Glutamatergic neuron (in vitro differentiated cells): ENCODE results near the gene SCCPDH. TPM values are rescaled to one million over a fixed set of nuclear protein-coding genes. Genes with fewer than 3 reads are reported as not detected.

Source experiments
- DNase-seq: peaks from one replicate; pipeline ENCODE4 v3.0.0; 2022
- H3K27ac Mint-ChIP-seq: one replicate; pipeline ENCODE4 v1.8.0; 2020; ENCODE audit warnings: mild to moderate bottlenecking, mixed read lengths, inconsistent platforms; ENCODE audit not compliant: unreplicated experiment
- H3K27me3 Mint-ChIP-seq: one replicate; pipeline ENCODE4 v1.8.0; 2020; ENCODE audit warnings: mild to moderate bottlenecking, moderate library complexity, mixed read lengths, inconsistent platforms; ENCODE audit not compliant: unreplicated experiment
- H3K36me3 Mint-ChIP-seq: one replicate; pipeline ENCODE4 v1.8.0; 2020; ENCODE audit warnings: mild to moderate bottlenecking, mixed read lengths, inconsistent platforms; ENCODE audit not compliant: unreplicated experiment
- H3K4me1 Mint-ChIP-seq: one replicate; pipeline ENCODE4 v1.8.0; 2020; ENCODE audit warnings: mild to moderate bottlenecking, low read depth, mixed read lengths, inconsistent platforms; ENCODE audit not compliant: unreplicated experiment
- H3K4me3 Mint-ChIP-seq: one replicate; pipeline ENCODE4 v1.8.0; 2020; ENCODE audit warnings: mild to moderate bottlenecking, mixed read lengths, inconsistent platforms; ENCODE audit not compliant: unreplicated experiment
- H3K9me3 Mint-ChIP-seq: one replicate; pipeline ENCODE4 v1.8.0; 2020; ENCODE audit warnings: mild to moderate bottlenecking, moderate library complexity, mixed read lengths, inconsistent platforms; ENCODE audit not compliant: unreplicated experiment
- CTCF ChIP-seq: fragments of 200-600 bp; sonication (generic); IDR thresholded peaks from one replicate; pipeline ENCODE4 v1.5.0; 2021; ENCODE audit not compliant: partially characterized antibody, unreplicated experiment
- long read RNA-seq: library from polyadenylated mRNA; unstranded; transcript quantifications from one replicate; pipeline ENCODE4 v2.0.0, GENCODE V29; 2020; ENCODE audit not compliant: unreplicated experiment
- total RNA-seq: library from RNA; stranded (reverse); fragmentation: NEBNext Ultra II Directional; extraction: Animal tissue kit (Norgen Biotek cat#: 25700); gene quantifications from one replicate; pipeline ENCODE4 v1.2.1, GENCODE V29; 2021; ENCODE audit not compliant: unreplicated experiment

Gene SCCPDH
- 34.6 TPM for total RNA-seq
- long read RNA-seq, transcript SCCPDH-201 (12 exons, 2,503 nt): major isoform, 59 of 63 reads
- long read RNA-seq, partial matches to known transcripts: 1 of 63 reads
- long read RNA-seq, other reads (novel, unspliced or antisense): 3 of 63 reads

GRCh38 chr1:246724016-246724730 is at the start of gene SCCPDH:
Gene SCCPDH, plus strand, starts transcription at chr1:246724409. Its CDS starts 14 bp downstream, at chr1:246724423.
- Mint-ChIP-seq H3K4me1 (peaks cover 17% of the 10 kb centered on the region), H3K27me3 (peaks cover 6% of the 10 kb centered on the region), H3K36me3 (peaks cover 20% of the 10 kb centered on the region), H3K4me3 (peak within 1 kb of the TSS; percentile 97), H3K9me3 (peaks cover 11% of the 10 kb centered on the region), H3K27ac (peak within 1 kb of the TSS; percentile 94)
- peak; percentile 89 for DNase-seq
- TF ChIP-seq CTCF: no peak

- TF ChIP-seq CTCF: no peak
- Mint-ChIP-seq H3K27ac (peak overlapping the region; percentile 49), H3K36me3 (peaks cover 14% of the 10 kb centered on the region), H3K4me1 (peaks cover 47% of the 10 kb centered on the region), H3K9me3 (peaks cover 34% of the 10 kb centered on the region), H3K27me3 (peaks cover 17% of the 10 kb centered on the region), H3K4me3 (peak overlapping the region; percentile 26)
- DNase-seq: no peak
Observed at GRCh38 chr1:246677842-246678241, 46.4 kb upstream of the SCCPDH start.

GRCh38 chr1:246678816-246679793 is 45.1 kb upstream of the SCCPDH start:
- H3K4me3 Mint-ChIP-seq: peak overlapping the region; percentile 44
- H3K4me1 Mint-ChIP-seq: peaks cover 53% of the 10 kb centered on the region
- TF ChIP-seq CTCF: no peak
- peaks cover 32% of the 10 kb centered on the region for H3K9me3 Mint-ChIP-seq
- DNase-seq: no peak
- H3K27me3 Mint-ChIP-seq: peaks cover 17% of the 10 kb centered on the region
- peaks cover 8% of the 10 kb centered on the region for H3K36me3 Mint-ChIP-seq
- peak overlapping the region; percentile 99 for H3K27ac Mint-ChIP-seq

- peaks cover 17% of the 10 kb centered on the region for H3K27me3 Mint-ChIP-seq
- H3K4me3 Mint-ChIP-seq: peak overlapping the region; percentile 44
- no peak for DNase-seq
- no peak for TF ChIP-seq CTCF
- peaks cover 7% of the 10 kb centered on the region for H3K36me3 Mint-ChIP-seq
- H3K27ac Mint-ChIP-seq: peak overlapping the region; percentile 99
- H3K4me1 Mint-ChIP-seq: peaks cover 58% of the 10 kb centered on the region
- H3K9me3 Mint-ChIP-seq: peaks cover 36% of the 10 kb centered on the region
Observed at GRCh38 chr1:246679794-246680177, 44.4 kb upstream of the SCCPDH start.
